Activated CD8-positive, alpha-beta memory T cell treated with anti-CD3 and anti-CD28 coated beads for 36 hours (primary cell): ENCODE results near the gene EXD3. TPM values are rescaled to one million over a fixed set of nuclear protein-coding genes. Genes with fewer than 3 reads are reported as not detected.

ENCODE experiments used
- CTCF ChIA-PET: fragments of 350-600 bp; sonication (Branson Sonifier 250); formaldehyde crosslinking; loops from one replicate; lab custom pipeline; 2021; ENCODE audit warnings: antibody characterized with exemption; lab: Charles Lee
- POLR2A ChIA-PET: fragments of 350-600 bp; sonication (Branson Sonifier 250); formaldehyde crosslinking; loops from one replicate; lab custom pipeline; 2021; ENCODE audit warnings: antibody characterized with exemption; lab: Charles Lee
- total RNA-seq, 2 experiments: library from RNA; stranded (reverse); gene quantifications; one replicate each; pipeline ENCODE4 v1.2.3, GENCODE V29; 2021

EXD3 gene
- total RNA-seq, 2 experiments from 2014 or later = 3.4 to 3.7 TPM

DNA sequence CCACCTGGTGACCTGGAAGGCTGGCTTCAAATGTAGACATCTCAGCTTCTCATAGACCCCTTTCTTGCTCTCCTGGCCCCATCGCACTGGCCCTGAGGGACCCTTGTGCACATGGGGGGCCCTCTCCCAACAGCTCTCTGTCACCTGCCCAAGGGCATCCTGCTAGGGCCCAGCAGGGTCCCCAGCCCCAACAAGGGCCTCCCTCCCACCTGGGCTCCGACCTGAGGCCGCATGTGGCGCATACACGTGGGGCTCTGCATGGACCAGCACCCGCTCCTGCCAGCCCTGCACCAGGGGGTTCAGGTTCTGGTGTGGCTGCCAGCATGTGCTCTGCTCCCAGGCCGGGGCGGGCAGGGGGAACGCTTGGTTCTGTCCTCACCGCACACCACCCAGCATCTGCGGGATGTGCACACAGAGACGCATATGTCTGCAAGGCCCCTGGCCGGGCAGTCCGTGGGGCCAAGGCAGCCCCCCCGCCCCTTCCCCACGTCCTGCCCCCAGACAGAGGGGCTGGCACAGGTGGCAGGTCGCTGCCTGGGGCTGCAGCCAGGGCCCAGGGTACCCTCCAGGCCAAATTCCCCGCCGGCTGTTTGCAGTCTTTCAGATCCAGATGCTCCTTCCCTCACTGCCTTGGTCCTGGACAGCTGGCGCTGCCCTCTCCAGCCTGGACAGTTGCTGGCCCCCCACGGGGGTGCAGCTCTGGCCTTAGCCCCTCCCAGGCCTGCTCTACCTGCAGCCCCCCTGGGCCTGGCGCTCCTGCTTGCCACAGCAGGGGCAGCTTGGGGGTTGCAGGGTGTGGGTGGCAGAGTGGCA is 103.0 kb downstream of the EXD3 start:
- CTCF ChIA-PET = interaction anchor here (0.8 kb wide), 1 partner anchor 103 kb away, joined by 3 read pairs; the partner anchor contains the start of gene EXD3
- POLR2A ChIA-PET = no interaction called here

DNA sequence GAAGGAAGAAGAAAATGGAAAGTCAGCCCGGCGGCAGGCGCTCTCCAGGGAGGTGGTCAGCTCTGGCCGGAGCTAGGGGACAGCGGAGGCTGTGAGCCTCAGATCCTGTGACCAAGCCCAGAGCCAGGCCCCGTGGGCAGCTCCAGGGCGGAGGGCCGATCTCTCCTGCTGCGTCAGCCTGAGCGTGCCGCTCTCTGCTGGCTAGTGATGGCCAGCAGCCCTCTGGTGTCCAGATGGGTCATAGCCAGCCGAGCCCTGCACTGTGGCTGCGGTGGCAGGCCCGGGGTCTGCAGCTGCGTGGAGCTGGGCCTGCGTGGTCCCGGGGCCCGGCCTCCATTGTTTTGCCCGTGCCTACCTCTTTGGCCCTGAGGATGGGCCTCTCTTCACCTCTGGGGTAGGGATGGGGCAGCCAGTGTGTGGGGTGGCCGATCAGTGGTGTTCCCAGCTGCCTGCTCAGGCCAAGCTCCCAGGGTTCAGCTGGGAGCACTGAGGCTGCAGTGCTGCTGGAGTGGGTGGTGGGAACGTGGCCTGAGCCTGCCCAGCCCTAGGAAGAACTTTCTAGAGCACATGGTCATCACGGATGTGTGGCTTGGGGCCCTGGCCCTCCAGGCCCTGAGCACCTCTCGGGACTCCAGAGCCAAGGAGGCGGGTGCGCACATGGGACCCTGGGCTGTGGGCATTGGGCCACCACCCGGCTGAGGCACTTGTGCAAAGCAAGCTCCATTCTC is 103.8 kb downstream of the EXD3 start:
- CTCF ChIA-PET = no interaction called here
- POLR2A ChIA-PET = no interaction called here

DNA sequence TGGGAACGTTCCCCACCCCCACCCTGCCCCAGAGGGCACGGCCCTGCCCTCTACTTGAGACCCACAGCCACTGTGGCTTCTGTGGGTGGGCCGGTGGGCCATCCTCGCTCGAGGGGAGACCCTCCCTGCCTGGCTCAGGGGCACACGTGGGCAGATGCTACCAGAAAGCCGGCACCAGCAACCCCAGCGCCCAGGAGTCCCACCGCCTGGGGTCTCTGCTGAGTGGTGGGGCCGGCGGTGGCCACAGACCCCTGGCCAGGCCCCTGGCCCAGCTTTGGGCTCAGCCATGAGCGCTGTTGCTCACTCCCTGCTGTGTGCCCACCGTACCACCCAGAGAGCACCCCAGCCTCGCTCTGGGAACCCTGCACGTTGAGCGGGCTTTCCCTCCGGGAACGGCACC is 104.4 kb downstream of the EXD3 start:
- ChIA-PET POLR2A (no interaction called here), CTCF (no interaction called here)

DNA sequence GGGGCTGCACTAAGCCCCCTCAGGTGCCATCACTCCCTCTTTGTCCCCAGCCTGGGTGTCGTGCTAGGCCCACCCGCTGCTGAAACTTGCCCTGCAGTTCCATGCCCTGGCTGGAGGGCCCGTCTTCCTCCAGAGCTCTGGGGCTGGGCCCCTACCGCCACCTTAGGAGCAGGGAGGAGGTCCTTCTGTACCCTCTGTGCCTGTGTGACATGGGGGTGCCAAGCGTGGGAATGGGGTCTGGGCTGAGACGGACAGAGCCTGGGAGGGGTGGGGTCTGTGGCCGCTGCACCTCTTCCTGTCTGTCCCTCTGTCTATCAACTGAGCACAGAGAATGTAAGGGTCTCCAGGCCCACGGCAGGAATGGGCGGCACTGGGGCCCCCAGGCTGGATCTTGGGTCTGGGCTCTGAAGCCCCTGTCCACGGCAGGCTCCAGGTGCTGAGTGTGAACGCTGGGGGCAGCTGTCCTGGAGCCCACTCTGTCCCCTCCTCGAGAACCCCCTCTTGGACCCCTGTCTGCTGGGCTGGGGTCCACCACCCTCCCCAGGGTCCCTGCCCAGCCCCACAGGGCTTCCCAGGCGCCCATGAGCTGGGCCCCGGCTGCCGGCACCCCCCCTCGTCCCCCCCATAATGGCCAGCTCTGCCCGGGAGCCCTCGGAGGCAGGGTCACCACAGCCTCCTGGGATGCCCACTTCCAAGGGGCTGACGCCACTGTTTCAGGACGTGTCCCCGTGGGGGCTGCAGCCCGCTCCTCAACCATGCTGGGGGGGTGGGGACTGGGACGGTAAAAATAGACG is 105.0 kb downstream of the EXD3 start:
- ChIA-PET POLR2A (no interaction called here), CTCF (no interaction called here)

DNA sequence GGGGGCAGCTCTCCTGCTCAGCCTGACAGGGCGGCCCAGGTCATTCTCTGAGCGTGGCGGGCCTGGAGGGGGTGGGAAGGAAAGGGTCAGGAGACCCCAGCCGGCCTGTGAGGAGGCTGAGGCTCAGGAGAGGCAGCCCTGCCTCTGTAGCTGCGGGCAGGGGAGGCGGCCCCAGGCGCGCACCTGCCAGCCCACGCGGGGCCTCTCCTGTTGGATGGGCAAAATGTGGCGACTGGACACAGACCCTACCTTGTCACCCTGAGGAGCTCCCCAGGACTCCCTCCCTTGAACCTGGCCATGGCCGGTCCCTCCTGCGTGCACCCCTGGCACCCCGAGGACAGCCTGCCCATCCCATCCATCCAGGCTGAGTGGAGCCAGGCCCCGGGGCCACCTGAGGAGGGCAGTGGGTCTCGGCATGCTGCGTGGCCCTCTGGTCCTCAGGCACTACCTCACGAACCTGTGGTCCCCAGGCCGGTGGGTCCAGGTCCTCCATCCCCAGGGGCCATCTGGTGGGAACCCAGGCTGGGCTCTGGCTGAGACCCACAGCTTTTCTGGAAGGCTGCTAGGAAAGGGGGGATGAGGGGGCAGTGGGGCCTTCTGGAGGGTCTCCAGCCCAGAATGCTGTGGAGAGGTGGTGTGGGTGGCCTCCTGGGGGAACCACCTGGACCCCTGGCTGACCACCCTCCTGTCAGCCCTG is 105.8 kb downstream of the EXD3 start:
- ChIA-PET CTCF (no interaction called here), POLR2A (no interaction called here)

DNA sequence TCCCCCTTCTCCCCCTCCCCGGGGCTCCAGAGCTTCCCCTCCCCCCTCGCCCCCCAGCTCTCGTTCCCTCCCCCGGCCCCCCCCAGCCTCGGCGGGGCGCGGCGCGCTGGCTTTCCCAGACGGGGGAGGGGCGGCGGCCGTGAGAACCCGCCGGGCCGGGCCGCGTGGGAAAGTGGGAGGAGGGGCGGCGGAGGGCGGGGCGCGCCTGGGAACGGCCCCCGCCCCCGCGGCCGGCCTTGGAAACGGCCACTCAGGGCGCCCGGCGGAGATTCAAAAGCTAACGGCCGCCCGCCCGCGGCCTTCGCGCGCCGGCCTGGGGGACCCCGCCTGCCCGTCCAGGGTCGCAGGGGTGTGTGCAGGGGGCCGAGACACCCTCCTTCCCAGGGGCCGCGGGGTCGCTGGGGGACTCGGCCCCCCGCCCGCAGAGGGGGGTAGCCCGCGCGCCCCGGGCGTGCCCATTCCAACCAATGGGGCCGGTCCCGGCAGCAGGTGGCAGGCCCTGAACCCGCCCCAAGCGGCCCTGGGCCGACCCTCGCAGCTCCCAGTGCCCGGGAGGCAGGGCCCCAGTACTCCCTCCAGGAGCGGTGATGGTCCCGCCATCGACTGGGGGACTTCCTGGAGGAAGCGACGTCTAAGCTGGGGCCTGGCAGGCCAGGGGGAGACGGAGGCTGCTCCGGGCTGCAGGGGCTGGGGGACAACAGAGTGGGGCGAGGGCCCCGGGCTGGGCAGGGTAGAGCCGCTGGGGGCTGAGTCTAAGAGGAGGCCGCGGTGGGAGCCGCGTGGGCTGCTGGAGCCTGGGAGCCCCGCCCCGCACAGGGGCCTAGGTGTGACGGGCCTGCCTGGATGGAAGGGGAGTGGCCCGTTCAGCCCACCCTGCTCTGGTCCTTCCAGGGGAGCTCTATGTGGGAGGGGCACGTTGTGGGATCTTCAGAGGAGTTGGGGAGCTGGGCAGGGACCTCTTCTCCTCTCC is 106.7 kb downstream of the EXD3 start:
- CTCF ChIA-PET = interaction anchor here (0.7 kb wide), 1 partner anchor 364 kb away, joined by 3 read pairs; the partner anchor contains the start of gene LCN12

DNA sequence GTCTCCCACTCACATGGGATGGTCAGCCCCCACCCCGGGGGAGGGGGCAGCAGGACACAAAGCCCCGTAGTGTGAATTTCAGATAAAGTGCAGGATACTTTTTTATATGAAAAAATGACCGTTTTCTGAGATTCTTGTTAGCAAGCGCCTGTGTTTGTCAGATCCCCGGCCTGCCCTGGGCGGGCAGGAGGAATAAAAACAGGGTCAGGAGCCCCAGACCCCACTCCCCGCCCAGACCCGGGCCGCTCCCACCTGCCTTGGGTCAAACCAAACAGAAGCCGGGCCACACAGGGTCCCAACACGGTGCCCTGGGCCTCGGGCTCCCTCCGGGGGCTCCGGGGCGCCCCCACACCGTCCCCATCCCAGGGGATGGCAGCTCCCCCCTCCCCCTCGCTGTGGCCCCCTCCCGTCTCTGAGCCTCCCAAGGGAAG is 107.4 kb downstream of the EXD3 start:
- ChIA-PET POLR2A (no interaction called here), CTCF (no interaction called here)

More for the DNA sequence above, 106.7 kb downstream of the EXD3 start:
- POLR2A ChIA-PET = no interaction called here

DNA sequence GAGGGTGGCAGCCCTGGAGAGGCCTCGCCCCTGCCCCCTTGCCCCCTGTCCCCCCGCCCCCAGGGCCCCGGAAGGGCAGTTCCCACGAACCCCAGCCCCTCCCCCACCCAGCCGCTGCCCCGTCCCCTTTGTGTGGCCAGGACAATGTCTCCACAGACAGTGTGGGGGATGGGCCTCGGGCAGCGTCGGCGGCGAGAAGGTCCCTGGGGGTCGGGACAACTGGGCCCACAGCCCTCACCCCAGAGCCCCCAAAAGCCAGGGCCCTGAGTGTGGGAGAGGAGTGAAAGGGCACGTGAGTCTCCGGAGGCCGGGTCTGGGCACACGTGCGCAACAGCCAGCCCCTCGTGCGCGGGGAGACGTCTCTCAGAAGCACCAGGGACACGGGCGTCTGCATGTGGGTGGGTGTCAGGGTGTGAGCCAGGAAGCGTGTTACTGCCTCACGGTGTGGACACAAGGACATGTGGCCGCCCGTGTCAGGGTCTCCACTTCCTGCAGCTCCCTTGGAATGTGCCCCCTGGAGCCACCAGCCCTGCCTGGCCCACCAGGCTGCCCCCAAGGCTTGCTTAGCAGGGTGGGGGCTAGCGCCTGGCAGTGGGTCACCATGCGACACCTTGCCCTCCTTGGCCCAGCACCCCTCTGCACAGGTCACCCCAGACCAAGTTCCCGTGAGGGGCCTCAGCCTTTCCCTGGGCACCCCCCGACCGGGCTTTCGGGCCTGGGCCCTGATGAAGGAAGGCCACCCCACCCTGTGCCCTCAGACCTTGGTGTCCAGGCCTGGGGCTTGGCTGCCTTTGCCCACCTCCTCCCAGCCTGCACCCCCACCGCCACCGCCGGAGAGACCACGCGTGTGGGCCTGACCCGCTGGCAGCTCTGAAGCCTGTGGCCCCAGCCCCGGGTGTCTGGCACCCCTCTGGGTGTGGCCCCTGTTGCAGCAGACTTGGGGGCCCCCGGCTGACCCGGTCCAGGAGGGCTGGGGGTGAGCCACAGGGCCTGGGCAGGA is 108.1 kb downstream of the EXD3 start:
- ChIA-PET POLR2A (no interaction called here), CTCF (no interaction called here)

DNA sequence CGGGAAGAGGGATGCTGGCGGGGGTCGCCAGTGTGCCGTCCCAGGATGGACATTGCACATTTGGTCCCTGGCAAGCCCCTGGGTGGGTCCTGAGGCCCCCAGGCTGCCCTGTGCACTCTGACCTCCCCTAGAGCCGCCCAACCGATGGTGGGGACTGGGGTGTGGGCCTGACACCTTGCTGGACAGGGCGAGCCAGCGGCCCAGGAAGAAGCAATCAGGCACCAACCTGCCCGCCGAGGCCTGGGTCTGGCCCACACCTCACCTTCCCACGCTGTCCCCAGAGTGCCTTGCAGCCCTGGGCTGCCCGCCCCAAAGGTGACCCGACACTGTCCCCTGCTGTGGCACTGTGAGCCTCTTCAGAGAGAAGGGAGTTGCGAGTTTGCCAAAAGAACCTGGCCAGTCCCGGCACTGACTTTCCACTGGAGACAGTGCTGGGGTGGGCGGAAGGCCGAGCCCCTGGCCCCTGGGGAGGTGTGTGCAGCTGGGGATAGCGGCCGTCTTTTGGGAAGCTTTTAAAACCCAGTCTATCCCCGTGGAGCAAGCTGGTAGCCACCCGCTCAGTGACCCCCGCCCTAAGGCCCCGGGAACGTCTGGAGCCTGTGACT is 108.9 kb downstream of the EXD3 start:
- POLR2A ChIA-PET = no interaction called here

DNA sequence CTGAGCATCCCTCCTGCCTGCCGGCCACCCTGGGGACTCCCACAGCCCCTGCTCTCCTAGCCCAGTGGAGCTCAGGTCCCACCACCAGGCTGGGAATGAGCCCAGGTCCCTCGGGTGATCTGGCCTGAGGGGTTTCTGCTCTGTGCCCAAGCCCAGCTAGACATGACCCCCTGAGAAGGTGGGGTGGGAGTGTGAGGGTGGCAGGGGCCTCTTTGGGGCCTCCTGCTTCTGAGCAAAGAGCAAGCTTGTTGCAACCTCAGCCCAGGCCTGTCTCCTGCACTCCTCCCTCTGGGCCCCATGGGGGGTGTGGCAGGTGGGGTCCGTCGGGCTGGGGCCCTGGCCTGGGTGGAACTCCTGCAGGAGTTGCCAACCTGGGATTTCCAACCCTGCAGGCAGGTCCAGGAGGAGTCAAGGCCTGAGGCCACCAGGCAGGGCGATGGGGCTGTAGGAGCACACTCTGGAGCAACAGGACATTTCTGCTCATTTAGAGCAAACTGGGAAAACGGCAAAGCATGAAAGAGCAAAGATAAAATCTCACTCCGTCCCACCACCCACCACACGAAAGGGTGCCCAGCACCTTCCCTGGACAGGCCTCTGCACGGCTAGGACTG is 109.5 kb downstream of the EXD3 start:
- ChIA-PET CTCF (no interaction called here), POLR2A (no interaction called here)

More for the DNA sequence above, 108.9 kb downstream of the EXD3 start:
- CTCF ChIA-PET = no interaction called here

DNA sequence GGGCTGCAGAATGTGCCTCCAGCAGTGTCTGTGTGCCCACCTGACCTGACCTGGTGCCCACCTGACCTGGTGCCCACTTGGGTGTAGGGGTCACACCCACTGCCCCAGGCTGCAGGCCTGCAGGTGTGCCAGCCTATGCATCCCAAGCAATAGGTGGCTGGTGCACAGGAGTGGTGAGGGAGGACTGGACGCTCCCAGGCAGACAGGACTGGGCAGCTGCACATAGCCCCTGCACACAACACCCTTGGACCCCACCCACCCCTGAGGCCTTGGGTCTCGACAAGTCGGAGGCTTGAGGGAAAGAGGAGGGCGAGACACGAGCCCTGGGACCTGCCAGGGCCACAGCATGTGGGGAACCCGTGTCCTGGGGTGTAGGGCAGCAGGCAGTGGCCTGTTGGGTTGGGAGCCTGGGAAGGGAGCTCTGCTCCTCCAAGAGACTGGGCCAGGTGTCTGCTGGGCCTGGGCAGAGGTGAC is 110.1 kb downstream of the EXD3 start:
- ChIA-PET CTCF (no interaction called here), POLR2A (no interaction called here)

DNA sequence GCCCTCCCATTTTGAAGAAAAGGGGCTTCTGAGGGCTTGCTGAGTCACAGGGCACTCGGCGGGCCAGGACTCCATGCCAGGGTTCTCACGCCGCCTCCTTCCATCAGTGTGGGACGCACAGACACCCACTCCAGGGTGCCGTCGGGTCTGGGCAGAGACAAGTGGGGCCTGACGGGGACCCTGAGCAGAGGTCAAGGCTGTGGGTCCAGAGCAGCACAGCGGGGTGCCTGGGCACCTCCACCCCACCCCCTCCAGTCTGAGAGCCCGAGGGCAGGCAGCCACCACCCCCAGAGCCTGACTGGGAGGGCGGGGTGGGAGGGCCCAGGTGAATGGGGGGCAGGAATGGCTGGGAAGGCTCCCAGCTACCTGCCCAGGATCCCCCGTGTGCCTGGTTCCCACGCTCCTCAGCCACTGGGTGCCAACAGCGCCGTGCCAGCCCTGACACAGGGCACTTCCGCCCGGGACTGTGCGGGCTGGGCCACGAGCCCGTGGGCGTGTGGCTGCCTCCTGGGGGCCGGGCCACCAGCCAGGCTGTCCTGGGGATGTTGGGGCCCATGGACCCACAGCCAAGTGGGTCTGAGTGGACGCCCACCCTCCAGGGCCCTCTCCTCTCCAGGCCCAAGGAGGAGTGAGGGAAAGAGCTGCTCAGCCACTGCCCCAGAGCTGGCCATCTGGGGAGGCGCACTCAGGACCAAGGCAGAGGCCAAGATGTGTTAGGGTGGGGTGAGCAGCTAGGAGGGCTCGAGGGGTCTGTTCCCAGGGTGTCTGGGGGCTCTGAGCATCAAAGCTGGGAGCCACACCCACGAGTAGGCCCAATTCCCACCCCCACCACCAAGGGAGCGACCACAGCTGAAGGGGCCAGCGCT is 110.7 kb downstream of the EXD3 start:
- POLR2A ChIA-PET = no interaction called here
- CTCF ChIA-PET = no interaction called here

DNA sequence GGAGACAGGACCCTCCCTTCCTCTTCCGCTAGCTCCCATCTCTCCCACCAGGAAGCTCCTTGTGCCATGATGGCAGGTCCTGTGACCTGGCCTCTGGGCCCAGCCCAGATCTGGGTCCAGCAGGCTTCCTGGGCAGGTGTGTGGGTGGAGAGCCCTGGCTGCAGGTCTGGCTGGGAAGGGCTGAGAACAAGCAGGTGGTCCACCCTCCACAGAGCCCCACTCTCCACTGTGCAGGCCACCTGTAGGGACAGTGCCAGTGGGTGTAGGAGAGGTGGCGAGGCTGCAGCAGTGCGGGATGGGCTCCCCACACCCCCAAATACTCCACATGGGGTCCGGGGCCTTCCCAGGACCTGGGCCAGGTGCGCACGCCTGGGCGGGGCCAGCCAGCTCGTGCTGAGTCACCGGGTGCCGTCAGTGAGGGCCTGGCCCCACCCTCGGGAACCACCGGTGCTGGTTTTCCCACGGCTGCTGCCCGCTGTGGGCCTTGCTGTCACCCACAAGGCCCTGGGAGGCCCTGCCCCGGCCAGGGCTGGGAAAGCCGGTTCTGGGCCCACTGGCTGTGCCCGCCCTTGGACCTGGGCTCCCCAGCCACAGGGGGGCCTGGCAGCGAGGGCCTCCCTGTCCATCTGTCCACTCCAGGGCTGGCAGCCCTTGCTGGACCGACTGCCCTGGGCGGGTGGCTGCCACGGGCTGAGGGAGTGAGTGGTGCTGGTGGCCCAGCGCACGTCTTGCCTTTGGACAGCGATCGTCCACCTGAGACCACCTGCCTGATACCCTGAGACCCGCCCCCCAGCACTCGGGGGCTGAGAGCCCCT is 111.6 kb downstream of the EXD3 start:
- ChIA-PET CTCF (no interaction called here), POLR2A (no interaction called here)

DNA sequence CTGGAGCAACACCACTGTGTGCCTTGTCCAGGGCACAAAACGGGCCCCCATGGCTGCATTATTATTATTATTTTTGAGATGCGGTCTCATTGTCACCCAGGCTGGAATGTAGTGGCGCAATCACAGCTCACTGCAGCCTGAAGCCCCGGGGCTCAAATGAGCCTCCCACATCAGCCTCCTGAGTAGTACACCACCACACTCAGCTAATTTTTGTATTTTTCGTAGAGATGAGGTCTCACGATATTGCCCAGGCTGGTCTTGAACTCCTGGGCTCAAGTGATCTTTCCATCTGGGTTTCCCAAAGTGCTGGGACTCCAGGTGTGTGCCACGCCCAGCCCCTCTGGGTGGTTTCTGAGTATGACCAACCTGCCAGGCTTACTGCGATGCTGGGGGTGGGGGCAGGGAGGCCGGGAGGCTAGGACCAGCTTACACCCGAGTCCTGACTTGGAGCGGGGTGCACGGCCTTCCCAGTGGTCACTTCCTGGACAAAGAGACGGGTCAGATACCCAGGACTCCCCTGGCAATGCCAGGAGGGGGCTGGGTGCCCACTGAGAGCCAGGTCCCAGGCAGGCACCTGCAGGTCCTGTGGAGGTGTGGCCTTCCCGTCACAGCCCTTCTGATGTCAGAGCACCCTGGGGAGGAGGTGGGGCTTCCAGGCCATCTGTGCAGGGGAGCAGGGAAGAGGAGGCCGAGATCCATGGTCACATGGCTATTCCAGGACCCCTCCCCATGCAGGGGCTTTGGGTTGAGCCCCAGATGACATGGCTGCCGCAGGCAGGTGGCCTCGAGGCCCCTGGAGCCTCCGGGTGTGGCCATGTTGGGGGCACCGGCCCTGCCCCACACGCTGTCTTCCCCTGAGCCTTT is 112.5 kb downstream of the EXD3 start:
- CTCF ChIA-PET = no interaction called here
- POLR2A ChIA-PET = no interaction called here
